ENCODE measurements around the gene ITGAV. TPM values are rescaled to one million over a fixed set of nuclear protein-coding genes. Genes with fewer than 3 reads are reported as not detected.

The ITGAV gene
- total RNA-seq (100 to 1,000 TPM; 153 to 292 (median 228) TPM), polyA plus RNA-seq (10 to 100 TPM; 17.2 to 43.2 TPM)
- long read RNA-seq, donor 1, full-length matches to known transcripts, result 95 of 146 reads
- long read RNA-seq, donor 1, partial matches to known transcripts, result 36 of 146 reads
- long read RNA-seq, donor 1, other reads (novel, unspliced or antisense), result 15 of 146 reads
- long read RNA-seq, donor 2, full-length matches to known transcripts, result 125 of 197 reads
- long read RNA-seq, donor 2, partial matches to known transcripts, result 36 of 197 reads
- long read RNA-seq, donor 2, other reads (novel, unspliced or antisense), result 36 of 197 reads
- long read RNA-seq, donor 3, full-length matches to known transcripts, result 47 of 124 reads
- long read RNA-seq, donor 3, partial matches to known transcripts, result 60 of 124 reads
- long read RNA-seq, donor 3, other reads (novel, unspliced or antisense), result 17 of 124 reads

GRCh38 chr2:186589612-186590349, at the start of gene ITGAV:
ITGAV (plus strand) TSS chr2:186590056; CDS start chr2:186590339, 283 bp downstream.
- peak; percentile 93 to 94 for DNase-seq
- peak within 1 kb of the TSS; percentile 56 to 94 (median 74) for H3K4me3 ChIP-seq
- peak in 2 of 9 donors; percentile 10 to 20 for TF ChIP-seq CTCF (IDR thresholded peaks at IDR 0.05)
- intact Hi-C loops (cut with DNase I), result loop anchor here in 7 of 10 donors (2.0 to 10.0 kb wide), 11 partner anchors 17 to 105 kb away; partner anchors contain the start of gene ZC3H15 (in 2 of the 7)
- no peaks in the 10 kb centered on the region for H3K9me3 ChIP-seq
- H3K27me3 ChIP-seq, result no peaks in the 10 kb centered on the region
- ATAC-seq, result peak; percentile 95 to 98 (median 97)
- H3K4me1 ChIP-seq, result peaks cover 4 to 45% (median 34%) of the 10 kb centered on the region in 9 donors
- 0% methylated on average over 70 to 71 of the region's 71 CpGs for WGBS, 2 donors
- H3K27ac ChIP-seq, result peak within 1 kb of the TSS; percentile 86 to 98 (median 95)
- H3K36me3 ChIP-seq, result peaks cover 0 to 4% (median 0%) of the 10 kb centered on the region in 9 donors

- WGBS, 2 donors, result 88 to 90% methylated on average over 4 of the region's 4 CpGs
- no peak overlapping the region for H3K4me3 ChIP-seq
- no peaks in the 10 kb centered on the region for H3K36me3 ChIP-seq
- no peaks in the 10 kb centered on the region for H3K9me3 ChIP-seq
- no peak for TF ChIP-seq CTCF (IDR thresholded peaks at IDR 0.05)
- H3K27ac ChIP-seq, result no peak overlapping the region
- no peaks in the 10 kb centered on the region for H3K27me3 ChIP-seq
- DNase-seq, result no peak
- intact Hi-C loops (cut with DNase I), result loop anchor here in 1 of 10 donors (5.0 kb wide), 1 partner anchor 36 kb away; no protein-coding TSS in a partner anchor
- no peak for ATAC-seq
- H3K4me1 ChIP-seq, result peaks cover 0 to 28% (median 9%) of the 10 kb centered on the region in 9 donors
These were observed 48.9 kb upstream of the ITGAV start for GRCh38 chr2:186540941-186541340.

DNA sequence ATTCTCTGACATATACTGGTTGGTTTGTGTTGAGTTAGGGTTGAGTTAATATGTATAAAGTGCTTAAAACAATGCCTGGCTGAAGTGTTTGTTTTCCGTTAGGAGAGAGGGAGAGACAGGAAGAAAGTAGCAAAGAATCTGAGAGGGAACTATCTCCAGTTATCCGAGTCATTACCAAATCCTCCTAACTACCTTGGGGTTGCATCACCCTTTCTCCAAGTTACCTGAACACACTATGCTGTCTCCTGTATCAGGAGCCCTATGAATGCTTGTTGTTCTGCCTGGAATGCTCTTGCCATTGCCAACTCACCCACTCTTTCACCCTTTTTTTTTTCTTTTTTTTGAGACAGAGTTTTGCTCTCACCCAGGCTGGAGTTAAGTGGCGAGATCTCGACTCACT, 47.9 kb upstream of the ITGAV start:
- Histone ChIP-seq H3K4me1 (peaks cover 0 to 33% (median 13%) of the 10 kb centered on the region in 9 donors), H3K9me3 (no peaks in the 10 kb centered on the region), H3K27me3 (no peaks in the 10 kb centered on the region), H3K27ac (no peak overlapping the region), H3K36me3 (no peaks in the 10 kb centered on the region), H3K4me3 (no peak overlapping the region)
- no peak for ATAC-seq
- TF ChIP-seq CTCF (IDR thresholded peaks at IDR 0.05), result no peak
- 84 to 90% methylated on average over 4 of the region's 4 CpGs for WGBS, 2 donors
- intact Hi-C loops (cut with DNase I), result loop anchor here in 1 of 10 donors (5.0 kb wide), 1 partner anchor 35 kb away; no protein-coding TSS in a partner anchor
- DNase-seq, result no peak

DNA sequence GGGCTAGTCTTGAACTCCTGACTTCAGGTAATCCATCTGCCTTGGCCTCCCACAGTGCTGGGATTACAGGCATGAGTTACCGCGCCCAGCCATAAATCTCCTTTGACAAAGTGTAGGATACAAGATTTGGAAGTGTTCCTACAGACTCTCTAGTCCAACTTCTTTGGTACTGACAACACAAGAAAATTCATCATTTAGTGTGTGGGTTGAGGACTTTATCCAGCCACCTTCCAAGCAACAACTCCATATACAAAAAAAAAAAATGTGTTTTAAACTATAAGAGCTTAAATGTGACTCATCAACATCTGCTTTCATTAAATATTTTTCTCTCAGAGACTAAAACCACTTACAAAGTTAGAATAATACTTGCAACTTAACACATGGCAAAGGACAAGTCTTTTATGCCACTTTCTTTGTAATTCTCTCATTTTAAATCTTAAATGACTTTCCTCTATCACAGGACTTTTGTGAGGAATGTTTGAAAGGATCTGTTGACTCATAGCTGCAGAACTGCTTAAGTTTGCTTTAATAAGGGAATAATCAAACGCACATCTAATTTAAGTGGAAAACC, 46.2 kb upstream of the ITGAV start:
- H3K36me3 ChIP-seq, result no peaks in the 10 kb centered on the region
- peaks cover 0 to 33% (median 13%) of the 10 kb centered on the region in 9 donors for H3K4me1 ChIP-seq
- intact Hi-C loops (cut with DNase I), result loop anchor here in 1 of 10 donors (5.0 kb wide), 1 partner anchor 34 kb away; no protein-coding TSS in a partner anchor
- peak overlapping the region in 7 of 10 donors; percentile 11 to 86 (median 32) for H3K27ac ChIP-seq
- H3K9me3 ChIP-seq, result no peaks in the 10 kb centered on the region
- no peak for ATAC-seq
- H3K27me3 ChIP-seq, result no peaks in the 10 kb centered on the region
- H3K4me3 ChIP-seq, result no peak overlapping the region
- no peak for DNase-seq
- no peak for TF ChIP-seq CTCF (IDR thresholded peaks at IDR 0.05)
- WGBS, 2 donors, result 84 to 85% methylated on average over 3 of the region's 3 CpGs

Data from heart right ventricle (tissue), 16 donors.